Keratinocyte (primary cell): ENCODE data around the gene CDC42SE1. TPM values are rescaled to one million over a fixed set of nuclear protein-coding genes. Genes with fewer than 3 reads are reported as not detected.

Experiments used
- DNase-seq: peaks from one replicate; pipeline ENCODE4 v3.0.0-alpha.2; 2011; ENCODE audit warnings: low read depth, missing footprints, low spot score
- FAIRE-seq: peaks from 2 replicates; lab custom pipeline; 2011; peaks lifted over from hg19 to GRCh38; lab: Jason Lieb, UNC
- H2AFZ ChIP-seq: 2 replicates; pipeline ENCODE4 v1.6.0; 2012; ENCODE audit warnings: low read length, control low read depth, inconsistent platforms; ENCODE audit not compliant: control insufficient read depth
- H3K27ac ChIP-seq: 2 replicates; pipeline ENCODE4 v1.5.1; 2011; ENCODE audit warnings: low read length; ENCODE audit not compliant: control insufficient read depth, insufficient read depth
- H3K27me3 ChIP-seq: 3 replicates; pipeline ENCODE4 v1.6.0; 2011; ENCODE audit warnings: low read length; ENCODE audit not compliant: control insufficient read depth, insufficient read depth; ENCODE audit errors: extremely low read depth
- H3K36me3 ChIP-seq, 2 experiments: 2 replicates in 1 of 2; 3 replicates in 1 of 2; pipeline ENCODE4 v1.5.1; 2011; ENCODE audit warnings: low read length in 2 of 2, mild to moderate bottlenecking in 1 of 2; ENCODE audit not compliant: control insufficient read depth in 2 of 2, insufficient read depth in 2 of 2; ENCODE audit errors: extremely low read depth in 1 of 2
- H3K4me1 ChIP-seq: 3 replicates; pipeline ENCODE4 v1.5.1; 2011; ENCODE audit warnings: low read length; ENCODE audit not compliant: control insufficient read depth, insufficient read depth; ENCODE audit errors: extremely low read depth
- H3K4me2 ChIP-seq: 3 replicates; pipeline ENCODE4 v1.6.0; 2011; ENCODE audit warnings: low read depth, low read length; ENCODE audit not compliant: control insufficient read depth, insufficient read depth; ENCODE audit errors: extremely low read depth
- H3K4me3 ChIP-seq, 3 experiments: fragments of 200-600 bp in 1 of 3; sonication (generic) in 1 of 3; 2 replicates in 2 of 3; 3 replicates in 1 of 3; pipeline ENCODE4 v1.5.1; 2011 to 2016; ENCODE audit warnings: low read length in 3 of 3, mild to moderate bottlenecking in 3 of 3, control low read depth in 2 of 3, inconsistent platforms in 1 of 3, low read depth in 1 of 3, mixed read lengths in 1 of 3, mixed run types in 1 of 3, moderate library complexity in 1 of 3; ENCODE audit not compliant: control insufficient read depth in 2 of 3, insufficient read depth in 2 of 3; ENCODE audit errors: extremely low read depth in 1 of 3
- H3K79me2 ChIP-seq: 2 replicates; pipeline ENCODE4 v1.6.0; 2012; ENCODE audit warnings: low read length; ENCODE audit not compliant: control insufficient read depth, insufficient read depth
- H3K9ac ChIP-seq: 3 replicates; pipeline ENCODE4 v1.6.0; 2011; ENCODE audit warnings: low read length; ENCODE audit not compliant: control insufficient read depth, insufficient read depth; ENCODE audit errors: extremely low read depth
- H3K9me1 ChIP-seq: 3 replicates; pipeline ENCODE4 v1.6.0; 2011; ENCODE audit warnings: low read length; ENCODE audit not compliant: control insufficient read depth, insufficient read depth; ENCODE audit errors: extremely low read depth
- H3K9me3 ChIP-seq: 2 replicates; pipeline ENCODE4 v1.5.1; 2012; ENCODE audit warnings: low read depth, low read length; ENCODE audit not compliant: control insufficient read depth
- H4K20me1 ChIP-seq: 3 replicates; pipeline ENCODE4 v1.6.0; 2011; ENCODE audit warnings: low read length; ENCODE audit not compliant: control insufficient read depth, insufficient read depth; ENCODE audit errors: extremely low read depth
- EZH2 ChIP-seq: IDR thresholded peaks from one replicate; pipeline ENCODE4 v1.6.1; 2012; ENCODE audit warnings: inconsistent platforms, mild to moderate bottlenecking, low read length, moderate library complexity
- dilution Hi-C: fragments of 300-500 bp; cut with MboI; formaldehyde crosslinking; loops from one replicate; pipeline ENCODE4 v1.7.0; 2020; ENCODE audit warnings: low sequenced_read_pairs; ENCODE audit not compliant: extremely low pct_ligation_motif_present
- polyA plus RNA-seq, 5 experiments: library from polyadenylated mRNA; depleted of rRNA in 3 of 5; stranded (reverse) in 3 of 5; stranded (forward) in 1 of 5; unstranded in 1 of 5; fragments of >200 nt; gene quantifications; 1 replicate in 1 of 5; 2 replicates in 3 of 5; 3 replicates in 1 of 5; pipeline versions ENCODE4 v1.2.1 to v1.2.3, GENCODE V29; 2011 to 2012; ENCODE audit warnings: missing spikeins in 2 of 5, low read depth in 1 of 5, low replicate concordance in 1 of 5
- TF ChIP-seq, protein P1 (sequence below), 3 experiments: IDR thresholded peaks in 1 of 3; conservative IDR thresholded peaks in 1 of 3; optimal IDR thresholded peaks in 1 of 3; 2 replicates in 2 of 3; 3 replicates in 1 of 3; pipeline versions ENCODE3 to v1.5.1; 2011; ENCODE audit warnings: low read length in 3 of 3, mild to moderate bottlenecking in 3 of 3, moderate library complexity in 2 of 3, control low read depth in 1 of 3, inconsistent platforms in 1 of 3; ENCODE audit not compliant: insufficient read depth in 2 of 3; ENCODE audit errors: extremely low read depth in 1 of 3

Gene CDC42SE1
- polyA plus RNA-seq, 1 donor (not counting 4 experiments of a cell fraction or from before 2014, with no cell fraction given): 138 TPM

DNA sequence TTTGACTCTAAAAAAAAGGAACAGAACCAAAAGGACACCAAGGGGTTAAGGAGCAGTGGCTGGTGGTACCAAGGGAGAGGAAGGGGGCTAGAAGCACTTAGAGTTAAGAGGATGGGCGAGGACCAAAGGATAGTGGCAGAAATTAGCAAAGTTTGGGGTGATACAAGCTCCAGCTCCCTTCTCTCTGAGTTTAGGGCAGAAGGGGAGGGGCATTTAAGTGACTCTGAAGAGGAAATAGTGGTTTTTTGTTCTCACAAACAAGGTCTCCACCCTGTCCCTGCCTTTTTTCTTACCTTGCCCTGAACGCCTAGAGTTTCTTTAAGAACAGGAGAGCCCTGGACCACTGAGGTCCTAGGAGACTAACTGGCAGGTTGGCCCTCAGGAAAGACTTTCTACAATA lies 3.3 kb downstream of the CDC42SE1 start:
- Histone ChIP-seq H3K9me1 (peaks cover 17% of the 10 kb centered on the region), H3K27ac (peak overlapping the region; percentile 44), H3K4me2 (peak overlapping the region; percentile 77), H3K4me3 (peak overlapping the region in 1 of 3 experiments; percentile 47), H3K4me1 (peaks cover 51% of the 10 kb centered on the region), H3K79me2 (peaks cover 58% of the 10 kb centered on the region), H2AFZ (no peak overlapping the region), H3K9me3 (no peaks in the 10 kb centered on the region), H4K20me1 (peaks cover 27% of the 10 kb centered on the region), H3K36me3 (peaks cover 44 to 61% of the 10 kb centered on the region in 2 experiments), H3K27me3 (no peaks in the 10 kb centered on the region), H3K9ac (no peak overlapping the region)
- DNase-seq (no peak), FAIRE-seq (no peak)
- dilution Hi-C loops: no loop called here
- no peak for TF ChIP-seq EZH2
- TF ChIP-seq, protein P1, sequence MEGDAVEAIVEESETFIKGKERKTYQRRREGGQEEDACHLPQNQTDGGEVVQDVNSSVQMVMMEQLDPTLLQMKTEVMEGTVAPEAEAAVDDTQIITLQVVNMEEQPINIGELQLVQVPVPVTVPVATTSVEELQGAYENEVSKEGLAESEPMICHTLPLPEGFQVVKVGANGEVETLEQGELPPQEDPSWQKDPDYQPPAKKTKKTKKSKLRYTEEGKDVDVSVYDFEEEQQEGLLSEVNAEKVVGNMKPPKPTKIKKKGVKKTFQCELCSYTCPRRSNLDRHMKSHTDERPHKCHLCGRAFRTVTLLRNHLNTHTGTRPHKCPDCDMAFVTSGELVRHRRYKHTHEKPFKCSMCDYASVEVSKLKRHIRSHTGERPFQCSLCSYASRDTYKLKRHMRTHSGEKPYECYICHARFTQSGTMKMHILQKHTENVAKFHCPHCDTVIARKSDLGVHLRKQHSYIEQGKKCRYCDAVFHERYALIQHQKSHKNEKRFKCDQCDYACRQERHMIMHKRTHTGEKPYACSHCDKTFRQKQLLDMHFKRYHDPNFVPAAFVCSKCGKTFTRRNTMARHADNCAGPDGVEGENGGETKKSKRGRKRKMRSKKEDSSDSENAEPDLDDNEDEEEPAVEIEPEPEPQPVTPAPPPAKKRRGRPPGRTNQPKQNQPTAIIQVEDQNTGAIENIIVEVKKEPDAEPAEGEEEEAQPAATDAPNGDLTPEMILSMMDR (optimal IDR thresholded peaks at IDR 0.05 in 1 of 3, IDR thresholded peaks at IDR 0.05 in 1 of 3, conservative IDR thresholded peaks at IDR 0.05 in 1 of 3; ENCODE audit: extremely low read depth in 1 of 3, insufficient read depth in 2 of 3, low read length in 3 of 3): no peak

DNA sequence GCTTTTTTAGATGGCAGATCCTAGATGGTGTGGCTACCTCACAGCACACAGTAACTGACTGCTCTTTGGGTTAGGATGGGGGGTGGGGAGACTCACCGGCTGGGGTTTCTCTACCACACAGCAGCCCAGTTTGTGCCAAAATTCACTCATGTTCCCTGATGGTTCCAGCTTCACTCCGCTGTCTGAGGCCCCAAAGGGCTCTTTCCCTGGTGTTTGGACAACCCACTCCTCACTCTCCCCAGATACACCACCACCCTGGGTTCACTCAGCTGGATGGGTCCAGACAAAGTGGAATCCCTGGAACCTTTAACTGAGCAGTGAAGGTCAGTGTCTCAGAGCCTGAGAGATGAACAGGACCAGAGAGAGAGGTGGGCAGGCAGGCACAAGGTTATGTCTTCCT lies 3.8 kb downstream of the CDC42SE1 start:
- no peak overlapping the region for H3K9ac ChIP-seq
- peak overlapping the region; percentile 19 for H3K27ac ChIP-seq
- dilution Hi-C loops: no loop called here
- DNase-seq (no peak), FAIRE-seq (no peak)
- H3K79me2 ChIP-seq: peaks cover 54% of the 10 kb centered on the region
- TF ChIP-seq EZH2: no peak
- TF ChIP-seq, protein P1 (optimal IDR thresholded peaks at IDR 0.05 in 1 of 3, IDR thresholded peaks at IDR 0.05 in 1 of 3, conservative IDR thresholded peaks at IDR 0.05 in 1 of 3; ENCODE audit: extremely low read depth in 1 of 3, insufficient read depth in 2 of 3, low read length in 3 of 3): no peak
- H3K4me3 ChIP-seq: no peak overlapping the region
- no peaks in the 10 kb centered on the region for H3K27me3 ChIP-seq
- H3K36me3 ChIP-seq: peaks cover 45 to 64% of the 10 kb centered on the region in 2 experiments
- H3K4me2 ChIP-seq: peak overlapping the region; percentile 34
- no peaks in the 10 kb centered on the region for H3K9me3 ChIP-seq
- peaks cover 27% of the 10 kb centered on the region for H4K20me1 ChIP-seq
- peaks cover 46% of the 10 kb centered on the region for H3K4me1 ChIP-seq
- H2AFZ ChIP-seq: no peak overlapping the region
- peaks cover 17% of the 10 kb centered on the region for H3K9me1 ChIP-seq
